IPS DF 6.9 (cell line): ENCODE data around the gene COASY.
"Not testable (repeated sequence)": the region's sequence is repeated elsewhere in the genome, so short reads cannot be mapped to it uniquely, and the experiment has no call there.

ENCODE experiments used
- DNase-seq: peaks from one replicate; pipeline ENCODE4 v3.0.0-alpha.2; 2013; ENCODE audit warnings: low read depth, low spot score
- H3K27ac ChIP-seq: one replicate; pipeline ENCODE4 v1.5.1; 2013; ENCODE audit warnings: low read length, control low read depth
- H3K27me3 ChIP-seq: 2 replicates; pipeline ENCODE4 v1.6.1; 2013; ENCODE audit warnings: mild to moderate bottlenecking, low read length; ENCODE audit not compliant: control insufficient read depth, insufficient read depth
- H3K36me3 ChIP-seq: 2 replicates; pipeline ENCODE4 v1.6.1; 2013; ENCODE audit warnings: low read length; ENCODE audit not compliant: control insufficient read depth, insufficient read depth
- H3K4me1 ChIP-seq: 2 replicates; pipeline ENCODE4 v1.6.1; 2013; ENCODE audit warnings: low read length; ENCODE audit not compliant: control insufficient read depth, insufficient read depth
- H3K4me3 ChIP-seq: 2 replicates; pipeline ENCODE4 v1.5.1; 2013; ENCODE audit warnings: mild to moderate bottlenecking, low read length
- H3K9me3 ChIP-seq: 2 replicates; pipeline ENCODE4 v1.6.1; 2013; ENCODE audit warnings: low read length, inconsistent platforms; ENCODE audit not compliant: control insufficient read depth, insufficient read depth
- WGBS: extraction: QIAGEN DNeasy Blood & Tissue Kit; methylation state at CpG from one replicate; pipeline ENCODE4 v1.1.7; 2013; ENCODE audit warnings: mixed read lengths, missing lambda C conversion rate; ENCODE audit not compliant: insufficient read length, insufficient coverage; 5-methylcytosine and 5-hydroxymethylcytosine counted together

COASY gene

GRCh38 chr17:42541041-42541833 lies 20.7 kb upstream of the COASY start:
- H3K27ac ChIP-seq, result no peak overlapping the region
- H3K27me3 ChIP-seq, result no peaks in the 10 kb centered on the region
- no peak for DNase-seq
- peaks cover 14% of the 10 kb centered on the region for H3K36me3 ChIP-seq
- no peaks in the 10 kb centered on the region for H3K9me3 ChIP-seq
- no peak overlapping the region for H3K4me3 ChIP-seq
- WGBS, result no CpG with 5 or more reads among the region's 17 CpGs
- peaks cover 4% of the 10 kb centered on the region for H3K4me1 ChIP-seq

- Histone ChIP-seq H3K4me3 (no peak overlapping the region; the same call in 1 of the 2 replicates), H3K27ac (no peak overlapping the region), H3K27me3 (no peaks in the 10 kb centered on the region), H3K36me3 (peaks cover 14% of the 10 kb centered on the region), H3K9me3 (no peaks in the 10 kb centered on the region), H3K4me1 (no peaks in the 10 kb centered on the region)
- no peak for DNase-seq
- WGBS, result no CpG with 5 or more reads among the region's 39 CpGs
Observed at GRCh38 chr17:42543190-42544079, 18.5 kb upstream of the COASY start.

- H3K36me3 ChIP-seq, result peaks cover 9% of the 10 kb centered on the region; the same call in 1 of the 2 replicates
- no peak overlapping the region for H3K4me3 ChIP-seq
- H3K9me3 ChIP-seq, result no peaks in the 10 kb centered on the region
- H3K27ac ChIP-seq, result no peak overlapping the region
- H3K4me1 ChIP-seq, result peaks cover 2% of the 10 kb centered on the region
- WGBS, result no CpG with 5 or more reads among the region's 8 CpGs
- H3K27me3 ChIP-seq, result no peaks in the 10 kb centered on the region
- DNase-seq, result no peak
Observed at GRCh38 chr17:42544874-42545283, 17.1 kb upstream of the COASY start.

GRCh38 chr17:42545755-42546505 lies 16.0 kb upstream of the COASY start:
- H3K4me1 ChIP-seq, H3K9me3 ChIP-seq, H3K27me3 ChIP-seq, H3K4me3 ChIP-seq, DNase-seq, H3K36me3 ChIP-seq, H3K27ac ChIP-seq: not testable (repeated sequence)
- WGBS, result no CpG with 5 or more reads among the region's 9 CpGs

GRCh38 chr17:42547001-42547461 lies 14.9 kb upstream of the COASY start:
- H3K4me1 ChIP-seq, result peaks cover 2% of the 10 kb centered on the region
- peaks cover 9% of the 10 kb centered on the region; the same call in 1 of the 2 replicates for H3K36me3 ChIP-seq
- H3K9me3 ChIP-seq, result no peaks in the 10 kb centered on the region
- no peaks in the 10 kb centered on the region for H3K27me3 ChIP-seq
- no peak overlapping the region; the same call in 1 of the 2 replicates for H3K4me3 ChIP-seq
- WGBS, result no CpG with 5 or more reads among the region's 23 CpGs
- H3K27ac ChIP-seq, result no peak overlapping the region
- no peak for DNase-seq

GRCh38 chr17:42547698-42548069 lies 14.3 kb upstream of the COASY start:
- H3K27me3 ChIP-seq, result no peaks in the 10 kb centered on the region
- no CpG with 5 or more reads among the region's 14 CpGs for WGBS
- H3K9me3 ChIP-seq, result no peaks in the 10 kb centered on the region
- H3K4me1 ChIP-seq, result peaks cover 2% of the 10 kb centered on the region
- no peak overlapping the region for H3K27ac ChIP-seq
- H3K4me3 ChIP-seq, result peak overlapping the region; percentile 16; the same call in 1 of the 2 replicates
- peaks cover 9% of the 10 kb centered on the region; the same call in 1 of the 2 replicates for H3K36me3 ChIP-seq
- DNase-seq, result no peak

- H3K4me1 ChIP-seq, result peaks cover 2% of the 10 kb centered on the region
- H3K27ac ChIP-seq, result no peak overlapping the region
- no peak for DNase-seq
- H3K27me3 ChIP-seq, result no peaks in the 10 kb centered on the region
- peaks cover 6% of the 10 kb centered on the region; the same call in 1 of the 2 replicates for H3K36me3 ChIP-seq
- H3K4me3 ChIP-seq, result peak overlapping the region; percentile 50; the same call in 1 of the 2 replicates
- WGBS, result no CpG with 5 or more reads among the region's 74 CpGs
- H3K9me3 ChIP-seq, result no peaks in the 10 kb centered on the region
Observed at GRCh38 chr17:42548070-42548837, 13.7 kb upstream of the COASY start.

- no peak for DNase-seq
- peaks cover 4% of the 10 kb centered on the region for H3K4me1 ChIP-seq
- WGBS, result no CpG with 5 or more reads among the region's 14 CpGs
- no peak overlapping the region for H3K27ac ChIP-seq
- H3K9me3 ChIP-seq, result no peaks in the 10 kb centered on the region
- no peak overlapping the region for H3K4me3 ChIP-seq
- no peaks in the 10 kb centered on the region; the same call in 1 of the 2 replicates for H3K36me3 ChIP-seq
- no peaks in the 10 kb centered on the region for H3K27me3 ChIP-seq
Observed at GRCh38 chr17:42548993-42549755, 12.8 kb upstream of the COASY start.

GRCh38 chr17:42552736-42553135 lies 9.2 kb upstream of the COASY start, which contains the start of gene HSD17B1:
Gene HSD17B1 (plus strand): TSS chr17:42552923. CDS start chr17:42552934, 11 bp downstream.
- H3K9me3 ChIP-seq, H3K36me3 ChIP-seq, DNase-seq, H3K4me3 ChIP-seq, H3K4me1 ChIP-seq, H3K27me3 ChIP-seq, H3K27ac ChIP-seq: not testable (repeated sequence)
- WGBS, result no CpG with 5 or more reads among the region's 15 CpGs
